NCI-H1436 (cell line): ENCODE results near the gene PEX12.
"Not testable (repeated sequence)": the region's sequence is repeated elsewhere in the genome, so short reads cannot be mapped to it uniquely, and the experiment has no call there.

ENCODE experiments used
- DNase-seq: peaks from one replicate; lab custom pipeline; 2025; lab: John Stamatoyannopoulos, UW

PEX12 gene

GRCh38 chr17:35578197-35578928 is at the start of gene PEX12:
PEX12 (minus strand) TSS chr17:35578571; CDS start chr17:35578021, 550 bp downstream.
- peak; percentile 85 for DNase-seq

GRCh38 chr17:35627417-35627816 is 49.0 kb upstream of the PEX12 start:
- no peak for DNase-seq

DNA sequence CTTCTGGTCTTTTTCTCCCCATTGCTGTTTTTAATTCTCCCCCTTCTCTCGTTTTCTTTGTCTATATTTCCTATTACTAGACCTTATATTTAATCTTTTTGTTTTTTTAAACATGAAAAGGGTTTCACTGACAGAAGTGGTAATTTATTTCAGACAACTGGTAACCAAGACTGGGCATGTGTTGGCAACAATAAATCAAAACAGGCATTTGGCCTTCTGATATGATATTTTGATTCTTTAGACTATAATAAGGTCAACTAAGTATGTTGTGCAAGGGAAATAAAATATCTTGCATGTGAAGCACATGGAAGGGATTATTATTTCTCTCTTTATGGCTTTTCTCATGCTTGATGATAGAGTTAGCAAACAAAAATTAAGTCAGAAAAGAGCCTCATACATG is 43.4 kb upstream of the PEX12 start:
- DNase-seq: no peak

DNA sequence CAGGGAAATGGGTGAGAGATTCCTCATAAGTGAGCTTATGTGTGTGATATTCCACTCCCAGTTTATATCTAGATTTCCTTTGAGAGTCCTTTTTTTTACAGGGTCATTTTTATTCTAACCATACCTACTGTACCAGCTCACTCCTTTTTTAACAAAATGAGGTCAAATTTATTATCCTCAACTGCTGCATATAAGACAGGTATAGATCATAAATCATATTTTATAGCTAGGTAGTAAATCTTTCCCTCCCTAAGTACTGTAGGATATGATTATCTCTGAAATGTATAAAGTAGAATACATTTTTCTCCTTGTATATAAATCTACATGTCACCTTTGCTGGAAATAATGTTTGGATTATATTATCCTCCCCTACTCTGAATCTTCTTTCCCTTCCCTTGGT is 40.3 kb upstream of the PEX12 start:
- no peak for DNase-seq

DNA sequence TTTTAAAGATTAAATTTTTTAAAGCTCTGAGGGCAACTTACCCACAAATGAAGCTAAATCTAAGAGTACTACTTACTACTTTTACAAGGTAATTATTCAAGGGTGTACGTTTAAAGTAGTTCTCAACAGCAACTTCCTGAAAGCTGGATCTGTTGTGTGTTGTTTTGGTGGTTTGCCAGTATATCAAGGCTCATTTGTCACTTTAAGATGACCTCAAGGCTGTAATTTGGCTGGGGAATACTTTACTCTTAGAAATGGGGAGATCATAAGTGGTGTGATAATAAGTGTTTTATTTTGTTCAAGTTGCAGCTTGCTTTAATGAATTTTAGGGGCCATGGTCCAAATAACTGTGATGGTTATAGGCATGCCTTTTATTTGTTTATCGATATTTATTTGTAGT is 39.1 kb upstream of the PEX12 start:
- DNase-seq: no peak

DNA sequence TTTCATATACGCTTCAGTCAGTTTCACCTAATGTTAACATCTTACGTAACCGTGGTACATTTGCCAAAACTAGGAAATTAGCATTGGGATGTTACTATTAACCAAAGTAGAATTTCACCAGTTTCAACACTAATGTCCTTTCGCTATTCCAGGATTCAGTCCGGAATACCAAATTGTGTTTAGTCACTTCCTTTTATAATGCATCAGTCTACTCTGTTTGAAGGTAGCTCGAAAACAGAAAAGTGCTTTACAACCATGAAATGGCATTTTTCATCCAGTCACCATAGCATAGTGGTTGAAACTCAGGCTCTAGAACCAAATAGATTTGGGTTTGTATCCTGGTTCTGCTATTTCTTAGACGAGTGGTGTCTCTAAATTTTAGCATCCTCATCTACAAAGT is 38.2 kb upstream of the PEX12 start:
- no peak for DNase-seq

DNA sequence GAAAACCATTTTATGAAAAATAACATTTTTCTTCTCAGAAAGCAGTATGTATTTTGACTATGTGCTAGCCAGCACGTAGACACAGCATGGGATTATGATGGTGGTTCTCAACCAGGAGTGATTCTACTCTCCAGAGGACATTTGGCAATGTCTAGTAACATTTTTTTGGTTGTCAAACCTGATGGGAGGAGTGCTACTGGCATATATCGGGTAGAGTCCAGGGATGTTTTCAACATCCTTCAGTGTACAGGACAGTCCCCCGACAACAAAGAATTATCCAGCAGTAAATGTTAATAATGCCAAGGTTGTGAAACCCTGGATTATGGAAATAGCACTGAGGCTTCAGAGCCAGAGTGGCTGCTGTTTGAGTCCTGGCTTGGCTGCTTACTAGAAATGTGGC is 36.4 kb upstream of the PEX12 start:
- DNase-seq: no peak

DNA sequence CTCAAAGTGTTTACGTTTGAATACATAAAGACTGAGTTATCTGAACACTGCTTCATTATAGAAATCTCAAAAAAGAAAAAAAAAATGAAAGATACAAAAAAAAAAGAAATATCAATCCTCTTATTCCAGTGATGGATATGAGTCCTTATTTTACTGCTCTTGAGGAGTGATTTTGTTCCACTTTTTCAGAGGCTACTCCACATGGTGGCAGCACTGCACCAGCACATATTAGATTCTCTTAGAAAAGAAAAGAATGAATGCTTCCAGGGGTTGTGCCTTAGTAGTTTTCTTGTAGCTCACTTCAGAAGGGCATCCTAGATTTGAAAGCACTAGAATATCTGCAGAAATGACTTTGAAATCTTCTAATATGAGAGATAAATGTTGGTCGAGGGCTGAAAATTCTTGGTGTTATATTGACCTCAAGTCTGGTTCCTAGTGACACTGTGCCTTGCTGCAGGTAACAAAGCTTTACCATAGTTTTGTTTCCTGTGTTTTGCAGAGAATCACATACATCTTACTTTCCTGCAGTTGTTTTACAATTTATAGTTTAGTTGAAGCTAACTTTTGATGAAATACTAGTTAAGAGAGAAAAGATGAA is 34.7 kb upstream of the PEX12 start:
- DNase-seq: peak; percentile 50

GRCh38 chr17:35610746-35611145 is 32.4 kb upstream of the PEX12 start:
- DNase-seq: not testable (repeated sequence)

DNA sequence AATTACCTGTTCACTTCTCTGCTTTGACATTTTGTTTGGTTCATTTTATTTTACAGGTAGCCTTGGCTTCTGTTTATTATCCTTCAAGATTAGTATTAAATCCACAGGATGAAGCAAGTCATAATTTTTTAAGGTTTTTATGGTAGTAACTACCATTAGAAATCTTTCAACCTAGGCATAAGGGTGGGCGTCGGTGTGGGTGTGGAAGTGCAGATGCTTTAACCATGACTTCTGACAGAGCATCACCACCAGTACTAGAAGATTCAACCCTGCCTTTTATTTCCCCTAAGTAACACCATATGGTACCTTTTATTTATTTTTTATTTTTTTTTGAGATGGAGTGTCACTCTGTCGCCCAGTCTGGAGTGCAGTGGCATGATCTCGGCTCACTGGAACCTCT is 31.5 kb upstream of the PEX12 start:
- no peak for DNase-seq

GRCh38 chr17:35607239-35607847 is 29.0 kb upstream of the PEX12 start:
- DNase-seq: no peak

GRCh38 chr17:35605678-35606077 is 27.3 kb upstream of the PEX12 start:
- DNase-seq: no peak

DNA sequence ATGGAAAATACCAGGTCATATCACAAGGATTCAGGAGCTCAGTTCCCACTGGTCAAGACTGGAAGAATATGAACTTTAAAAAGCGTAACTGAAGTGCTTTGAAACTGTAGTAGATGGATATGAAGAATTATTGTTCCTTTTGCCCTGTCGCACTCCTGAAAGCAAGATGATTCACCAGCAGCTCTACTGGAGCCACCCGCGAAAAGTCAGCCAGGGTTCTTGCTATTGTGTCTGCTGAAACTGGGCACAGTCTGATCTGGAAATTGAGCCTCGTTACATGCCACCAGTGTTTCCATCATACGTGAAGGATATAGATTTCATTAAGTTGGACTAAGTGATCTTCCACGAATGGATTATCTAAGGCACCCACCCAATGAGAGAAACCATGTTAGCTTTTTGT is 25.3 kb upstream of the PEX12 start:
- no peak for DNase-seq

DNA sequence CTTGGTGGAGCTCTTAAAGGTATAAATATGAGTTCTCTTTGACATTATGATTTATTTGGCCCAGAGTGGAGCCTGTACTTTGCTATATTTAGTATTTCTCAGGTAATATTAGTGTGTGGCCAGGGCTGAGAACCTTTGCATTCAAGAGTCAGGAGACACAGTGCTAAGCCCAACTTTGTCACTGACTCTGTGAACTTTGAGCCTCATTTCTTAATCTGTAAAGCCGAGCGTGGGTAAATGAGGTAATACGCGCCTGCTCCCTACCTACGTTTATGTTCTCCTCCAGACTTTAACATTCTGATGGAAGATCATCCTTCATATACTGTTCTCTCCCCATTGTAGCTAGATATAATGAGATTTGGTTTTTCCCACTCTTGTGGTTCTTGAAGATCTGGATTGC is 19.2 kb upstream of the PEX12 start:
- no peak for DNase-seq

- DNase-seq: no peak
Measured at GRCh38 chr17:35596530-35597233, 18.3 kb upstream of the PEX12 start.

DNA sequence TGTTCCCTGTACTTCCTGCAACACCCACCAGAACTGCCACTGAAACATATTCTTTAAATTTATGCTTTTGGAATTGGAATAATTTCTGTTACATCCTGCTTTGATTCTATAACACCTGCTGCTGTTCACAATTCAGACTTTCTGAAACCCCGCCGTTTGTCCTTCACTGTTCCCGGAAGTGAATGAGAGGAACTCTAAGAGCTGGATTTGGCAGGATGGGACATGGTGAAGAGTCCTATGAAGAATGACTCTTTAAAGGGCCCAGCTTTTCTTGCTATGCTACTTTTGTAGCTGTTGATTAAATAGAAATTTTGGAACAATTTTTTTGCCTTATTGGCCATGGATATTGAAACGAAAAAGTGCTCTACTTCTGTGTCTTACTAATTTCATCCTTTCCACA is 17.7 kb upstream of the PEX12 start:
- DNase-seq: no peak

GRCh38 chr17:35588196-35588920 is 10.0 kb upstream of the PEX12 start:
- no peak for DNase-seq

DNA sequence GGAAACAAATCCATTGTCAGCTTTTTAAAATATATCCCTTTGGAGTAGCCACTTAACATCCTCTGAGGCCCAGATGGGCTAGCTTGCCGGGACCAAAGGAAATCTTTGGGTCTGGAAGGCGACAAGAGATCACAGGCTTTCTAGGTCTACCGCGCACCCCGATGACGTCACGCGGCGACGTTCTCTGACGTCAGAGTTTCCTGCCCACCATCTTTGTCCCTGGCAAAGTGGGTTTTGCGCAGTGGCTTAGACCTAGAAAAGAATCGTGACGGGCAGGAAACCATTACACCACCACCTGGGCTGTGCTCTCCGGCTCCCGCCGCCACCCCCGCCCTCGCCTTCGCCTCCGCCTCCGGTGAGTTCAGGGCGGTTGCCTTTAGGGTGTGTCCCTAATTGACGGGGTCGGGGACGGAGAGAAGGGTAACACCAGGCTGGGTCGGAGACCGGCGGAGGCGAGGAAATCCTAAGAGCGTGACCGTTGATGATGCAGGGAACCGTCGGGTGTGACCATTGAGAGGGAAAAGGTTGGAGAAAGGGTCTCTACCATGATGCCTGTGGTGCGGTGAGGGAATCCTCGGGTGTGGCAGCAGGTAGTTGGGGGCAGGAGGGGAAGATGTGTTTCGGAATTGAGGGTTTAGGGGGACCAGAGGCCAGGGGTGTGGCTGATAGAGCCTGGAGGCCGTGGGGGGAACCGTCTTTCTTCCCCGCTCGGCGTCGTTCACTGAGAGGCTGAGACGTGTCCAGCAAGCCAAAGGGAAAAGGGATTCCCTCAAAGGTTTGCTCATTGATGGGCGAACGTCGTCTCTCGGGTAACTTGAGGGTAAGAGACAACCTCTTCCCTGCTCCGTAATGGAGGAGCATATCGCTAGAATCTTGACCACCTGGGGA is 8.9 kb upstream of the PEX12 start, which contains the start of gene AP2B1:
Gene AP2B1 (plus strand): TSS at position 249 of the 888 bp plus-strand sequence. CDS start 6,709 bp downstream, outside the sequence.
- DNase-seq: peak; percentile 93

- DNase-seq: no peak
Measured at GRCh38 chr17:35586569-35587073, 8.2 kb upstream of the PEX12 start.

- DNase-seq: no peak
Measured at GRCh38 chr17:35584061-35584460, 5.7 kb upstream of the PEX12 start.

GRCh38 chr17:35578929-35579432 is 610 bp upstream of the PEX12 start:
- DNase-seq: no peak
